HG02852 (cell line): Measurements from ENCODE around the gene MYO6.
"Not testable (repeated sequence)": the region's sequence is repeated elsewhere in the genome, so short reads cannot be mapped to it uniquely, and the experiment has no call there.

Source experiments
- ATAC-seq: cut with Tn5 transposase; IDR thresholded peaks from one replicate; pipeline ENCODE4 v1.9.1; 2021; ENCODE audit warnings: mild to moderate bottlenecking, moderate library complexity; ENCODE audit not compliant: unreplicated experiment

Gene MYO6

GRCh38 chr6:75880305-75880704 lies 131.3 kb downstream of the MYO6 start:
- no peak for ATAC-seq

- no peak for ATAC-seq
These were observed 133.7 kb downstream of the MYO6 start for GRCh38 chr6:75882734-75883133.

GRCh38 chr6:75884822-75885221 lies 135.8 kb downstream of the MYO6 start:
- no peak for ATAC-seq

- ATAC-seq = no peak
These were observed 143.3 kb downstream of the MYO6 start for GRCh38 chr6:75892384-75892783.

GRCh38 chr6:75893058-75893775 lies 144.2 kb downstream of the MYO6 start:
- peak; percentile 84 for ATAC-seq

GRCh38 chr6:75893776-75894152 lies 144.7 kb downstream of the MYO6 start:
- peak; percentile 23 for ATAC-seq

GRCh38 chr6:75896526-75896925 lies 147.5 kb downstream of the MYO6 start:
- ATAC-seq = no peak

- ATAC-seq = not testable (repeated sequence)
These were observed 151.2 kb downstream of the MYO6 start for GRCh38 chr6:75900216-75900615.

- not testable (repeated sequence) for ATAC-seq
These were observed 156.1 kb downstream of the MYO6 start for GRCh38 chr6:75905129-75905528.

- no peak for ATAC-seq
These were observed 157.8 kb downstream of the MYO6 start for GRCh38 chr6:75906871-75907270.

- no peak for ATAC-seq
These were observed 158.4 kb downstream of the MYO6 start for GRCh38 chr6:75907444-75907843.

- ATAC-seq = no peak
These were observed 164.0 kb downstream of the MYO6 start for GRCh38 chr6:75913040-75913439.

GRCh38 chr6:75922226-75922625 lies 173.2 kb downstream of the MYO6 start:
- ATAC-seq = no peak

- ATAC-seq = peak; percentile 45
These were observed 177.5 kb downstream of the MYO6 start for GRCh38 chr6:75926293-75927168.

- no peak for ATAC-seq
These were observed 182.1 kb downstream of the MYO6 start for GRCh38 chr6:75931011-75931680.

GRCh38 chr6:75932067-75932466 lies 183.0 kb downstream of the MYO6 start:
- ATAC-seq = no peak

- ATAC-seq = no peak
These were observed 184.4 kb downstream of the MYO6 start for GRCh38 chr6:75933387-75933975.

GRCh38 chr6:75934643-75935472 lies 185.8 kb downstream of the MYO6 start:
- ATAC-seq = peak; percentile 83

- ATAC-seq = peak; percentile 7
These were observed 186.4 kb downstream of the MYO6 start for GRCh38 chr6:75935473-75935793.

GRCh38 chr6:75936682-75937081 lies 187.6 kb downstream of the MYO6 start:
- ATAC-seq = no peak
